Measurements from ENCODE around the gene SEMA4F.
"Not testable (repeated sequence)": the region's sequence is repeated elsewhere in the genome, so short reads cannot be mapped to it uniquely, and the experiment has no call there.

Gene SEMA4F

DNA sequence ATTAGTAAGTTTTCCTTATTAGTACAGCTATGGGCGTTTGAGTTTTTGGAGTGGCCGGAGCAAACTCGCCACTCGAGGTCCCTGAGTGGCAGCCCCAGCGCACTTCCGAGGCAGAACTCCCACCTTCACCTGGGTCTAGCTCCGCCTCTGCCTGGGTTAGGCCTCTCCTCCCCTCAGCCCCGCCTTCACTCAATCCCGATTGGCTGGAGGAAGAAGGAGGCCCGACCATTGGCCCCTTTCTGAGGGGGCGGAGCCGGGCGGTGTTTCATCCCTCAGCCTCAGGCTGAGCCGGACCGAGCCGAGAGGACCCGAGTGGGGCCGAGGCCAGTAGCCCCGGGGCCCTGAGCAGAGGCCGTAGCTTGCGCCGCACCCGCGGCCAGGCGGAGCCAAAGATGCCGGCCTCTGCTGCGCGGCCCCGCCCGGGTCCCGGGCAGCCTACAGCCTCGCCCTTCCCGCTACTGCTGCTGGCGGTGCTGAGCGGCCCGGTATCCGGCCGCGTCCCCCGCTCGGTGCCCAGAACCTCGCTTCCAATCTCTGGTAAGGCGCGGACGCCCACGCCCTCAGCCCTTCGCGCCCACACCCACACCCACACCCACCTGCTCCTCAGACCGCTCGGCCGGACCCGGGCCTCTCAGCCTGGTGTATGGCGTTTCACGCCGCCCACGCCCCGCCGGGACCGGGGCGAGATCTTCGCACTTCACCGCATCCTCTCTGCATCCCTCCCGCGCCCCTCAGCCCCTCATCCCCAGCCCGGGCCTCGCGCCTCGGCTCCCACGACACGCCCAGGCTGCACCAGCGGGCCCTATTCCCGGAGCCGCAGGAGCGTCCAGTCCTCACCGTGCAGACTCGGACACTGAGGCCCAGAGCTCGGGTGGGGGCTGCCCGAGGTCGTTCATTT lies at the start of gene SEMA4F:
SEMA4F (plus strand) TSS at position 263 of the 898 bp plus-strand sequence; CDS start at position 393, 130 bp downstream.
- Mint-ChIP-seq H3K36me3 (ENCODE audit: insufficient read depth) (peaks cover 8% of the 10 kb centered on the region), H3K9me3 (no peaks in the 10 kb centered on the region), H3K4me3 (peak within 1 kb of the TSS; percentile 83), H3K4me1 (peaks cover 13% of the 10 kb centered on the region), H3K27ac (ENCODE audit: low read depth) (peak within 1 kb of the TSS; percentile 63), H3K27me3 (peaks cover 4% of the 10 kb centered on the region)
- ATAC-seq (replicated peaks; ENCODE audit: extremely low read depth, poor library complexity, severe bottlenecking) (peak; percentile 99), DNase-seq (ENCODE audit: low spot score in 2 of 2) (peak; percentile 85 to 87)

DNA sequence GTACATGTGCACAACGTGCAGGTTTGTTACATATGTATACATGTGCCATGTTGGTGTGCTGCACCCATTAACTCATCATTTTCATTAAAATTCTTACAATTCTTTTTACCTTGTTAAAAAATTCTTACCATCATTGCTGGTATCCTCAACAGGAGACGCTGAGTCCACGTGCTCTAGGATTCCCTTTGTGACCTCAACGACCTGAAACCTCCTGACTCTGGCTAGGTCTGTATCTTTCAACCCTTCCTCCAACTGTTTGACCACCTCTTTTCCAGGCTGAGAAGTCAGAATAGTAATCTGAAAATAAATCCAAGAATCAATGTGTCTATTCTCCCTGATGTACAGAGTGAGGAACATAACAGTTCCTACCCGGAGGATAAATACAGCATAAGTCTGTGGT lies 47.1 kb upstream of the SEMA4F start:
- peaks cover 5% of the 10 kb centered on the region for H3K4me1 Mint-ChIP-seq
- H3K4me3 Mint-ChIP-seq: no peak overlapping the region
- ATAC-seq (replicated peaks; ENCODE audit: extremely low read depth, poor library complexity, severe bottlenecking): no peak
- no peaks in the 10 kb centered on the region for H3K36me3 Mint-ChIP-seq (ENCODE audit: insufficient read depth)
- peaks cover 58% of the 10 kb centered on the region for H3K27me3 Mint-ChIP-seq
- DNase-seq (ENCODE audit: low spot score in 2 of 2): no peak
- H3K27ac Mint-ChIP-seq (ENCODE audit: low read depth): no peak overlapping the region
- H3K9me3 Mint-ChIP-seq: no peaks in the 10 kb centered on the region

- H3K4me3 Mint-ChIP-seq: no peak overlapping the region
- H3K4me1 Mint-ChIP-seq: no peaks in the 10 kb centered on the region
- no peaks in the 10 kb centered on the region for H3K9me3 Mint-ChIP-seq
- ATAC-seq (replicated peaks; ENCODE audit: extremely low read depth, poor library complexity, severe bottlenecking) (no peak), DNase-seq (ENCODE audit: low spot score in 2 of 2) (no peak)
- H3K27ac Mint-ChIP-seq (ENCODE audit: low read depth): no peak overlapping the region
- H3K27me3 Mint-ChIP-seq: peaks cover 61% of the 10 kb centered on the region
- H3K36me3 Mint-ChIP-seq (ENCODE audit: insufficient read depth): peaks cover 1% of the 10 kb centered on the region
Observed at GRCh38 chr2:74617122-74617521, 36.9 kb upstream of the SEMA4F start.

DNA sequence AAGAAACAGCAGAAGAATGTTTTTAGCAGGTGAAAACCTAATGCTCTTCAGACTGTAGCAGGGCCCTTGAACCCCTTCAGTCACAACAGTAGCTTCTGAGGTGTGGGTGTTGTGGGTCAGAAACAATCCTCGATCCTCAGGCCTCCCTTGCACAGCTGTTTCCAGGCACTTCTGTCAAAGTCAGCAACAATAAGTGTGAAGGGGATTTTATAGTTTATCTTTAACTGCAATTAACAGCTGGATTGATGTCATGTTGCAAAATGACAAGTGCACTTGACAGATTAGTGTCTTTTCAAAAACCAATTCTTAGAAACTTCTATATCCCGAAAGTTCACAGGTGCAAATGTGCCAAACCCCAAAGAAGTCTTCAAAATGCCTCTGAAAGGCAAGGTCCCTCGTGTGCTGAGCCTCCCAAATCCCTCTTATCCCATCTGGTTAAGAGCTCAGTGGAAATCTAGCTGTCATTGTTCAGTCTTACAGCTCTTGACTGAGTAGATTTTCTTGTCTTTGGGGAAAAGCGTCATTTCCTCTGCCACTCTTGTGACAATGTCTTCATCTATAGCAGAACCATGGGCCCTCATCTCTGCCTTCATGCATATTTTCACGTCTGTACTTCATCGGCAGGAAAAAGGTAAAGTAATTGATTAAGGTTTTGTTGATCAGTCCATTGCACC lies 35.5 kb upstream of the SEMA4F start:
- H3K4me3 Mint-ChIP-seq: no peak overlapping the region
- no peaks in the 10 kb centered on the region for H3K9me3 Mint-ChIP-seq
- H3K27me3 Mint-ChIP-seq: peaks cover 47% of the 10 kb centered on the region
- ATAC-seq (replicated peaks; ENCODE audit: extremely low read depth, poor library complexity, severe bottlenecking) (no peak), DNase-seq (ENCODE audit: low spot score in 2 of 2) (no peak)
- H3K4me1 Mint-ChIP-seq: no peaks in the 10 kb centered on the region
- H3K27ac Mint-ChIP-seq (ENCODE audit: low read depth): no peak overlapping the region
- H3K36me3 Mint-ChIP-seq (ENCODE audit: insufficient read depth): no peaks in the 10 kb centered on the region

GRCh38 chr2:74619651-74620297 lies 34.3 kb upstream of the SEMA4F start:
- H3K27me3 Mint-ChIP-seq: peaks cover 35% of the 10 kb centered on the region
- no peaks in the 10 kb centered on the region for H3K4me1 Mint-ChIP-seq
- no peaks in the 10 kb centered on the region for H3K36me3 Mint-ChIP-seq (ENCODE audit: insufficient read depth)
- no peak for ATAC-seq (replicated peaks; ENCODE audit: extremely low read depth, poor library complexity, severe bottlenecking)
- no peaks in the 10 kb centered on the region for H3K9me3 Mint-ChIP-seq
- H3K27ac Mint-ChIP-seq (ENCODE audit: low read depth): no peak overlapping the region
- DNase-seq (ENCODE audit: low spot score in 2 of 2): no peak
- no peak overlapping the region for H3K4me3 Mint-ChIP-seq

- no peak for ATAC-seq (replicated peaks; ENCODE audit: extremely low read depth, poor library complexity, severe bottlenecking)
- Mint-ChIP-seq H3K27ac (ENCODE audit: low read depth) (no peak overlapping the region), H3K36me3 (ENCODE audit: insufficient read depth) (no peaks in the 10 kb centered on the region), H3K4me1 (no peaks in the 10 kb centered on the region), H3K9me3 (no peaks in the 10 kb centered on the region), H3K27me3 (peaks cover 26% of the 10 kb centered on the region), H3K4me3 (no peak overlapping the region)
- DNase-seq (ENCODE audit: low spot score in 2 of 2): no peak
Observed at GRCh38 chr2:74620671-74621070, 33.4 kb upstream of the SEMA4F start.

DNA sequence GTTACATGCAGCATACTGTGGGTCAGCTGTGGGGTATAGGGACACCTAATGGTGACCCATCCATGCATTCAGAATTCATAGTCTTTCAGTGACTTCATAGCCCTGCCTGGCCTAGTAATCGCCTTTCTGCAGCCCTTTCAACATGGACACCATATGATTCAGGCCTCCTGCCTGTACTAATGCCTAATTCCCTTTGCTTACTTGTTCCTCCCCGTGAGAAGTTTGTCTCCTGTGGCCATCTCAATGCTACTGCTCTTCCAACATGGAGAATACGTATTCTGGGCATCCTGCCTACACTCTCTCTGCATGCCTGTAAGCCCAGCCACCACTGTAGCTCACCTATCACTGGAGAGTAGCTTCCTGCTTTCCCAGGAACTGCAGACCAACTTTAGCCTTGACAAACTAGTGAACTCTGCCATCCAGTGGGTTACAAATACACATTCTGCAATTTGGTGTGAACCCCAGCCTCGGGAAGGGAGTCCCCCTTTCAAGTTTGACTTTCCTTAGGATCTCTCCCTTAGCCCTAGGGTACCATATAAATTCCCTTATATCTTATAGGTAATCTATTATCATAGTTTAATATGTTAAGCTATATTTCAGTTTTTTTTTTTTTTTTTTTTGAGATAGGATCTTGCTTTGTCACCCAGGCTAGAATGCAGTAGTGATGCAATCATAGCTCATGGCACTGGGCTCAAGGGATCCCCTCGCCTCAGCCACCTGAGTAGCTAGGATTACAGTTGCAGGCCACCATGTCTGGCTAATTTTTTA lies 28.2 kb upstream of the SEMA4F start:
- ATAC-seq (replicated peaks; ENCODE audit: extremely low read depth, poor library complexity, severe bottlenecking): no peak
- no peak overlapping the region for H3K4me3 Mint-ChIP-seq

GRCh38 chr2:74628538-74629105 lies 25.4 kb upstream of the SEMA4F start:
- no peaks in the 10 kb centered on the region for H3K4me1 Mint-ChIP-seq

More for the DNA sequence above, 28.2 kb upstream of the SEMA4F start:
- Mint-ChIP-seq H3K36me3 (ENCODE audit: insufficient read depth) (no peaks in the 10 kb centered on the region), H3K4me1 (no peaks in the 10 kb centered on the region), H3K27ac (ENCODE audit: low read depth) (no peak overlapping the region), H3K9me3 (no peaks in the 10 kb centered on the region), H3K27me3 (no peaks in the 10 kb centered on the region)
- no peak for DNase-seq (ENCODE audit: low spot score in 2 of 2)

GRCh38 chr2:74630454-74630853 lies 23.6 kb upstream of the SEMA4F start:
- not testable (repeated sequence) for DNase-seq (ENCODE audit: low spot score in 2 of 2); ATAC-seq (replicated peaks; ENCODE audit: extremely low read depth, poor library complexity, severe bottlenecking); H3K36me3 Mint-ChIP-seq (ENCODE audit: insufficient read depth); H3K4me1 Mint-ChIP-seq; H3K27ac Mint-ChIP-seq (ENCODE audit: low read depth); H3K4me3 Mint-ChIP-seq; H3K9me3 Mint-ChIP-seq; H3K27me3 Mint-ChIP-seq

More at GRCh38 chr2:74628538-74629105, 25.4 kb upstream of the SEMA4F start:
- H3K27ac Mint-ChIP-seq (ENCODE audit: low read depth): no peak overlapping the region
- no peak overlapping the region for H3K4me3 Mint-ChIP-seq
- H3K36me3 Mint-ChIP-seq (ENCODE audit: insufficient read depth): no peaks in the 10 kb centered on the region
- no peak for ATAC-seq (replicated peaks; ENCODE audit: extremely low read depth, poor library complexity, severe bottlenecking)
- no peak for DNase-seq (ENCODE audit: low spot score in 2 of 2)
- no peaks in the 10 kb centered on the region for H3K27me3 Mint-ChIP-seq
- no peaks in the 10 kb centered on the region for H3K9me3 Mint-ChIP-seq

DNA sequence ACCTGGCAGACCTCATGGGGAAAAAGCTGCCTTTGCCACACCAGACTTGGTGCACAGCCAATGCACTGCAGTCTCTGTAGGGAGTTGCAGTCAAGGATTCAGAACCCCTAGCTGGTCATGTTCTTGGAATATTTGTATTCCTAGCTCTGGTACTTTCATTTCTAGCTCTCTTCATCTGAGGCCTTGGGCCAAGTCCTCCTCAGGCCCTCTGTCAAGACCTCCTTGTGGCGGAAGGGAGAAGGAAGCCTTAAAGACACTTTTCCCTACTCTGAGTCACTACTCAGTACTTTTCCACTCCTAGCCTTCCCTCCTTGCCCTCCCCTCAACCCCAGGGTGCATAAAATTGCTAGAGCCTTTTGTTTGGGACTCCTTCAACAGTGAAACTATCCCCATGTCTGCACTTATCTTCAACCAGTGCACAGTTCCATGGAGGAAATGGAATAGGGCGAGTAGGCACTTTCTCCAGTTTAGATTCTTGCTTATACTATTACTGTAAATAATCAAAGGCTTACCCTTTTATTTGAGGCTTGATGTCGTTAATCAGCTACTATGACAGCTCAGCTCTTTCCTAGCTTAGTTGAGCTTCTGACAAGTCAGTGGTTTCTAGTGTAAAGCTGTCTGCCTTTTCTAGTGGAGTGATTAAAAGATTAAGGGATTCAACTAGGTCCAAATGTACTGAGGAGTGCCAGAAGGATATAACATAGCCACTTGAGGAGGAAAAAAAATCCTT lies 21.7 kb upstream of the SEMA4F start:
- Mint-ChIP-seq H3K36me3 (ENCODE audit: insufficient read depth) (no peaks in the 10 kb centered on the region), H3K4me3 (no peak overlapping the region), H3K9me3 (no peaks in the 10 kb centered on the region), H3K27me3 (peaks cover 15% of the 10 kb centered on the region), H3K27ac (ENCODE audit: low read depth) (no peak overlapping the region), H3K4me1 (no peaks in the 10 kb centered on the region)
- ATAC-seq (replicated peaks; ENCODE audit: extremely low read depth, poor library complexity, severe bottlenecking) (no peak), DNase-seq (ENCODE audit: low spot score in 2 of 2) (no peak)

DNA sequence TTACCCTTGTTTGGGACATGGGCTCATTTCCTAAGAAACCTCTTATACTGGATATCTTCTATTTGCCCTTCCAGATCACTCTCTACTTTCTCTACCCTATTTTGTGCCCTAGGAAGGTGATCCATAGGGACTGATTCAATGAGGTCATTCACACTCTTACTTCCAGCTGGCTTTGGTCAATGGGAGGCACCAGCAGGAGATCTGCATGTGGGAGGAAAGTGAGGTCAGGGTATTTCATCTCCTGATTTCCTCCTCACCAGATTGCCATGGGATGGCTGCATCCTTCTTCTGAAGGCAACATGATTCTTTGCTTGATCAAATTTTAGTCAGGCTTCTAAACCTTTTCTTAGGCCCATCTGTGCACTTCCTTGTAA lies 21.1 kb upstream of the SEMA4F start:
- Mint-ChIP-seq H3K4me1 (no peaks in the 10 kb centered on the region), H3K27ac (ENCODE audit: low read depth) (no peak overlapping the region), H3K9me3 (no peaks in the 10 kb centered on the region), H3K36me3 (ENCODE audit: insufficient read depth) (no peaks in the 10 kb centered on the region), H3K4me3 (no peak overlapping the region), H3K27me3 (peaks cover 15% of the 10 kb centered on the region)
- no peak for DNase-seq (ENCODE audit: low spot score in 2 of 2)
- no peak for ATAC-seq (replicated peaks; ENCODE audit: extremely low read depth, poor library complexity, severe bottlenecking)
